H1 (cell line): ENCODE results near the gene ELMO1. TPM values are rescaled to one million over a fixed set of nuclear protein-coding genes. Genes with fewer than 3 reads are reported as not detected.
A peak's percentile ranks its signal among the peaks of the same experiment; 100 is the strongest.

ENCODE experiments used
- CTCF ChIA-PET: fragments of 300-600 bp; sonication (Branson Sonifier 250); formaldehyde crosslinking; loops from one replicate; lab custom pipeline; 2021; ENCODE audit not compliant: partially characterized antibody; lab: Charles Lee
- POLR2A ChIA-PET: fragments of 300-600 bp; sonication (Branson Sonifier 250); formaldehyde crosslinking; loops from one replicate; lab custom pipeline; 2021; ENCODE audit warnings: inconsistent platforms; ENCODE audit not compliant: partially characterized antibody; lab: Charles Lee
- DNase-seq, 2 experiments: peaks; one replicate each; pipeline versions ENCODE4 v3.0.0 to v3.0.0-alpha.2; 2010 to 2022; ENCODE audit warnings: low spot score in 2 of 2, low read depth in 1 of 2, mixed read lengths in 1 of 2
- FAIRE-seq: peaks from 2 replicates; lab custom pipeline; 2011; peaks lifted over from hg19 to GRCh38; lab: Jason Lieb, UNC
- H2AFZ ChIP-seq: 2 replicates; pipeline ENCODE4 v1.8.1; 2012; ENCODE audit warnings: low read length, inconsistent platforms
- H2AK5ac ChIP-seq: 2 replicates; pipeline ENCODE4 v1.6.1; 2013; ENCODE audit warnings: low read depth, low read length
- H2BK120ac ChIP-seq: replicated peaks from 2 replicates; pipeline ENCODE3; 2013; ENCODE audit warnings: low read depth, low read length, inconsistent platforms
- H2BK12ac ChIP-seq: 2 replicates; pipeline ENCODE4 v1.6.1; 2013; ENCODE audit warnings: low read depth, low read length
- H2BK15ac ChIP-seq: 2 replicates; pipeline ENCODE4 v1.6.1; 2013; ENCODE audit warnings: low read length
- H2BK20ac ChIP-seq: 2 replicates; pipeline ENCODE4 v1.6.1; 2013; ENCODE audit warnings: low read length
- H2BK5ac ChIP-seq: 2 replicates; pipeline ENCODE4 v1.6.1; 2013; ENCODE audit warnings: low read depth, low read length
- H3K14ac ChIP-seq: 2 replicates; pipeline ENCODE4 v1.6.1; 2013; ENCODE audit warnings: inconsistent platforms; ENCODE audit not compliant: insufficient read length
- H3K18ac ChIP-seq: 2 replicates; pipeline ENCODE4 v1.6.1; 2013; ENCODE audit warnings: low read length; ENCODE audit errors: extremely low read depth
- H3K23ac ChIP-seq: 2 replicates; pipeline ENCODE4 v1.6.1; 2013; ENCODE audit warnings: inconsistent platforms; ENCODE audit not compliant: insufficient read length
- H3K23me2 ChIP-seq: 2 replicates; pipeline ENCODE4 v1.6.1; 2013; ENCODE audit warnings: low read depth, low read length
- H3K27ac ChIP-seq: 2 replicates; pipeline ENCODE4 v1.6.1; 2011; ENCODE audit warnings: low read depth, low read length, inconsistent platforms
- H3K27me3 ChIP-seq, 4 experiments: replicated peaks in 1 of 4; 1 replicate in 1 of 4; 2 replicates in 3 of 4; pipeline versions ENCODE4 v1.6.1 to v1.8.1; 2011 to 2013; ENCODE audit warnings: low read length in 3 of 4, mild to moderate bottlenecking in 3 of 4, inconsistent platforms in 2 of 4, mixed read lengths in 2 of 4, moderate library complexity in 1 of 4; ENCODE audit not compliant: control insufficient read depth in 3 of 4, insufficient read depth in 3 of 4; ENCODE audit errors: extremely low read depth in 1 of 4
- H3K36me3 ChIP-seq, 4 experiments: 2 replicates each; pipeline versions ENCODE4 v1.6.1 to v1.8.1; 2011 to 2013; ENCODE audit warnings: mild to moderate bottlenecking in 4 of 4, low read length in 3 of 4, moderate library complexity in 2 of 4, control low read depth in 1 of 4, inconsistent platforms in 1 of 4; ENCODE audit not compliant: insufficient read depth in 4 of 4, control insufficient read depth in 2 of 4
- H3K4ac ChIP-seq: replicated peaks from 2 replicates; pipeline ENCODE3; 2013; ENCODE audit warnings: low read length, low read depth, mixed read lengths, inconsistent platforms; ENCODE audit not compliant: insufficient read length
- H3K4me1 ChIP-seq, 4 experiments: replicated peaks in 1 of 4; 1 replicate in 1 of 4; 2 replicates in 3 of 4; pipeline versions ENCODE4 v1.6.1 to v1.8.1; 2011 to 2013; ENCODE audit warnings: low read length in 3 of 4, inconsistent platforms in 2 of 4, mixed read lengths in 1 of 4; ENCODE audit not compliant: insufficient read depth in 4 of 4, control insufficient read depth in 3 of 4
- H3K4me2 ChIP-seq, 2 experiments: 2 replicates each; pipeline versions ENCODE4 v1.6.1 to v1.8.1; 2011 to 2013; ENCODE audit warnings: low read depth in 2 of 2, low read length in 2 of 2, control low read depth in 1 of 2, inconsistent platforms in 1 of 2, mild to moderate bottlenecking in 1 of 2; ENCODE audit not compliant: insufficient read depth in 1 of 2
- H3K4me3 ChIP-seq, 4 experiments: fragments of 200-600, 300-600 bp in 1 of 4; sonication (generic), shearing (Covaris generic), sonication (Bioruptor Twin) in 1 of 4; 2 replicates each; pipeline versions ENCODE4 v1.5.1 to v1.8.1; 2011 to 2016; ENCODE audit warnings: low read length in 4 of 4, low read depth in 3 of 4, control low read depth in 2 of 4, inconsistent platforms in 2 of 4, mild to moderate bottlenecking in 2 of 4, mixed read lengths in 1 of 4, moderate library complexity in 1 of 4; ENCODE audit not compliant: insufficient read depth in 2 of 4; ENCODE audit errors: extremely low read depth in 1 of 4
- H3K56ac ChIP-seq: replicated peaks from 2 replicates; pipeline ENCODE3; 2013; ENCODE audit warnings: low read depth, mild to moderate bottlenecking, mixed read lengths, low read length, inconsistent platforms; ENCODE audit not compliant: insufficient read length
- H3K79me1 ChIP-seq: 2 replicates; pipeline ENCODE4 v1.6.1; 2013; ENCODE audit warnings: low read depth, low read length, control low read depth
- H3K79me2 ChIP-seq, 2 experiments: 2 replicates each; pipeline versions ENCODE4 v1.6.1 to v1.8.1; 2012 to 2013; ENCODE audit warnings: low read length in 2 of 2, mild to moderate bottlenecking in 2 of 2, inconsistent platforms in 1 of 2; ENCODE audit not compliant: insufficient read depth in 2 of 2, control insufficient read depth in 1 of 2
- H3K9ac ChIP-seq, 4 experiments: replicated peaks in 1 of 4; 1 replicate in 1 of 4; 2 replicates in 3 of 4; pipeline versions ENCODE4 v1.6.1 to v1.8.1; 2011 to 2013; ENCODE audit warnings: low read depth in 3 of 4, low read length in 3 of 4, control low read depth in 2 of 4, mild to moderate bottlenecking in 2 of 4, moderate library complexity in 2 of 4, inconsistent platforms in 1 of 4; ENCODE audit errors: extremely low read depth in 1 of 4
- H3K9me3 ChIP-seq, 2 experiments: 2 replicates each; pipeline versions ENCODE4 v1.6.1 to v1.8.1; 2012 to 2013; ENCODE audit warnings: mild to moderate bottlenecking in 2 of 2, moderate library complexity in 2 of 2, control low read depth in 1 of 2, inconsistent platforms in 1 of 2, low read depth in 1 of 2, low read length in 1 of 2, mixed read lengths in 1 of 2; ENCODE audit not compliant: insufficient read depth in 2 of 2
- H4K20me1 ChIP-seq, 2 experiments: replicated peaks in 1 of 2; 2 replicates each; pipeline versions ENCODE3 to v1.8.1; 2011 to 2013; ENCODE audit warnings: inconsistent platforms in 2 of 2, low read length in 2 of 2, mild to moderate bottlenecking in 1 of 2; ENCODE audit not compliant: insufficient read depth in 2 of 2, control insufficient read depth in 1 of 2
- H4K5ac ChIP-seq: 2 replicates; pipeline ENCODE4 v1.6.1; 2013; ENCODE audit warnings: low read length, low read depth, mixed read lengths, inconsistent platforms; ENCODE audit not compliant: insufficient read length
- H4K8ac ChIP-seq: 2 replicates; pipeline ENCODE4 v1.8.0; 2013; ENCODE audit warnings: mild to moderate bottlenecking, moderate library complexity, low read length, inconsistent platforms; ENCODE audit not compliant: insufficient read depth; ENCODE audit errors: extremely low read depth
- H4K91ac ChIP-seq: replicated peaks from 2 replicates; pipeline ENCODE3; 2013; ENCODE audit warnings: low read length, mixed read lengths, inconsistent platforms; ENCODE audit not compliant: insufficient read length
- CBX8 ChIP-seq: fragments of 300-800, 300-1000 bp; sonication (generic); IDR thresholded peaks from 2 replicates; pipeline ENCODE4 v1.7.1; 2016; ENCODE audit warnings: low read depth, low read length, borderline replicate concordance
- CEBPB ChIP-seq: IDR thresholded peaks from 2 replicates; pipeline ENCODE4 v1.6.1; 2012; ENCODE audit warnings: low read depth, low read length
- WGBS, 2 experiments: shearing (Covaris generic) in 1 of 2; methylation state at CpG; one replicate each; pipeline versions ENCODE4 v1.1.6 to v1.1.7; 2013 to 2015; ENCODE audit warnings: low lambda C conversion rate in 2 of 2, mixed read lengths in 2 of 2, inconsistent platforms in 1 of 2, low coverage in 1 of 2, missing lambda C conversion rate in 1 of 2; ENCODE audit not compliant: insufficient replicate concordance in 2 of 2, insufficient coverage in 1 of 2, insufficient read length in 1 of 2; ENCODE audit errors: extremely low coverage in 1 of 2, missing lambda C conversion rate in 1 of 2; 5-methylcytosine and 5-hydroxymethylcytosine counted together
- polyA plus RNA-seq, 7 experiments: library from polyadenylated mRNA; depleted of rRNA in 3 of 7; stranded (reverse) in 5 of 7; unstranded in 2 of 7; fragments of >200 nt in 5 of 7; fragments of 200-250 nt in 2 of 7; gene quantifications; 1 replicate in 5 of 7; 2 replicates in 1 of 7; 4 replicates in 1 of 7; pipeline versions ENCODE4 v1.2.1 to v1.2.3, GENCODE V29; 2011 to 2013; ENCODE audit warnings: missing spikeins in 2 of 7, mixed read lengths in 2 of 7
- total RNA-seq: library from RNA; stranded (reverse); fragmentation: NEBNext Ultra II Directional; extraction: Animal tissue kit (Norgen Biotek cat#: 25700); gene quantifications from 2 replicates; pipeline ENCODE4 v1.2.1, GENCODE V29; 2021

Gene ELMO1
- total and polyA plus RNA-seq, 2 of the 8 experiments (the other 6 are each of a cell fraction or from before 2014, with no cell fraction given), result 18.4 to 21.0 TPM

DNA sequence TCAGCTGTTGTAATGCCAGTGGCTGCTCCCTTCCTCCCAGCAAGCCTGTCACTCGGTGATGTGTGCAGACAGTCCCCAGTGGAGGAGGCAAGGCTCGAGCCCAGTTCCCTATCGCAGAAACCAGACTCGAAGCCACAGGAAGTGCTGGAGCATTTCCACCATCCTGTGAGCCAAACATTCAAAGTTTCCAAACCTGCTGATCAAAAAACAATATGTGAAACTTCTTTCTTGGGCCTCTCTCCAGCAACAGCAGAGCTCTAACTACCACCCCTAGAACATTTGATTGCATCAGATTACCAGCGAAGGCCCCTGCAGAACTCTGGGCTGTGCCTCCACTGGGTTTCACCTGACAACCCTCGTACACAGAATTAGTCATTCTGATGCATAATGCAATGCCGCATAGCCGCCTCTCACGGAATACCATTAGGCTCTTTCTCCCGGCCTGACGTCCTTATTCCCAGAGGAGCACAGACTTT is 94.0 kb downstream of the ELMO1 start:
- H3K4me2 ChIP-seq, result no peak overlapping the region
- no peak for DNase-seq
- CTCF ChIA-PET, result interaction anchor here (0.7 to 3.8 kb wide), 6 partner anchors 70 to 138 kb away, joined by 3 to 17 read pairs (median 6); partner anchors contain the start of gene ELMO1

More for the DNA sequence above, 94.0 kb downstream of the ELMO1 start:
- 74% methylated on average over 11 of the region's 11 CpGs; no CpG with 5 or more reads in 1 of the 2 experiments for WGBS, 2 experiments
- Histone ChIP-seq H2BK15ac (no peak overlapping the region), H3K79me2 (peaks cover 0 to 3% of the 10 kb centered on the region in 2 experiments; a peak in 1 of 4 replicates), H4K5ac (no peak overlapping the region), H3K27ac (no peak overlapping the region), H3K23ac (no peak overlapping the region), H3K18ac (no peak overlapping the region), H3K4me3 (no peak overlapping the region), H4K8ac (no peak overlapping the region), H3K9ac (no peak overlapping the region), H2AFZ (no peak overlapping the region), H3K79me1 (no peaks in the 10 kb centered on the region; the same call in 1 of the 2 replicates), H4K91ac (no peak overlapping the region), H3K4me1 (peaks cover 2 to 7% (median 5%) of the 10 kb centered on the region in 4 experiments; a peak in 5 of 7 replicates), H3K36me3 (no peaks in the 10 kb centered on the region), H3K9me3 (no peaks in the 10 kb centered on the region), H2BK120ac (peak overlapping the region; percentile 13), H2BK20ac (no peak overlapping the region), H3K56ac (no peak overlapping the region), H3K27me3 (no peaks in the 10 kb centered on the region)
- TF ChIP-seq CEBPB (peak; percentile 55; the same call in 1 of the 2 replicates), CBX8 (no peak)
- TF ChIP-seq, all 59 proteins: peak for 1
- H2AK5ac ChIP-seq, result 0 out of 2 replicates have a peak overlapping the region, but pooled peaks have one; percentile 3
- H4K20me1 ChIP-seq, result no peaks in the 10 kb centered on the region
- H3K14ac ChIP-seq, result no peak overlapping the region
- no peak overlapping the region for H3K4ac ChIP-seq
- no peak for FAIRE-seq
- H2BK5ac ChIP-seq, result peak overlapping the region; percentile 55
- POLR2A ChIA-PET, result interaction anchor here (0.6 to 1.2 kb wide), 3 partner anchors 12 to 107 kb away, joined by 3 to 4 read pairs (median 3); no protein-coding TSS in a partner anchor
- no peaks in the 10 kb centered on the region for H3K23me2 ChIP-seq
- H2BK12ac ChIP-seq, result 0 out of 2 replicates have a peak overlapping the region, but pooled peaks have one; percentile 35
